IPS DF 6.9 (cell line): ENCODE data around the gene FREM2.

Experiments used
- DNase-seq: peaks from one replicate; pipeline ENCODE4 v3.0.0-alpha.2; 2013; ENCODE audit warnings: low read depth, low spot score
- H3K27ac ChIP-seq: one replicate; pipeline ENCODE4 v1.5.1; 2013; ENCODE audit warnings: low read length, control low read depth
- H3K27me3 ChIP-seq: 2 replicates; pipeline ENCODE4 v1.6.1; 2013; ENCODE audit warnings: mild to moderate bottlenecking, low read length; ENCODE audit not compliant: control insufficient read depth, insufficient read depth
- H3K36me3 ChIP-seq: 2 replicates; pipeline ENCODE4 v1.6.1; 2013; ENCODE audit warnings: low read length; ENCODE audit not compliant: control insufficient read depth, insufficient read depth
- H3K4me1 ChIP-seq: 2 replicates; pipeline ENCODE4 v1.6.1; 2013; ENCODE audit warnings: low read length; ENCODE audit not compliant: control insufficient read depth, insufficient read depth
- H3K4me3 ChIP-seq: 2 replicates; pipeline ENCODE4 v1.5.1; 2013; ENCODE audit warnings: mild to moderate bottlenecking, low read length
- H3K9me3 ChIP-seq: 2 replicates; pipeline ENCODE4 v1.6.1; 2013; ENCODE audit warnings: low read length, inconsistent platforms; ENCODE audit not compliant: control insufficient read depth, insufficient read depth
- WGBS: extraction: QIAGEN DNeasy Blood & Tissue Kit; methylation state at CpG from one replicate; pipeline ENCODE4 v1.1.7; 2013; ENCODE audit warnings: mixed read lengths, missing lambda C conversion rate; ENCODE audit not compliant: insufficient read length, insufficient coverage; 5-methylcytosine and 5-hydroxymethylcytosine counted together

FREM2 gene

DNA sequence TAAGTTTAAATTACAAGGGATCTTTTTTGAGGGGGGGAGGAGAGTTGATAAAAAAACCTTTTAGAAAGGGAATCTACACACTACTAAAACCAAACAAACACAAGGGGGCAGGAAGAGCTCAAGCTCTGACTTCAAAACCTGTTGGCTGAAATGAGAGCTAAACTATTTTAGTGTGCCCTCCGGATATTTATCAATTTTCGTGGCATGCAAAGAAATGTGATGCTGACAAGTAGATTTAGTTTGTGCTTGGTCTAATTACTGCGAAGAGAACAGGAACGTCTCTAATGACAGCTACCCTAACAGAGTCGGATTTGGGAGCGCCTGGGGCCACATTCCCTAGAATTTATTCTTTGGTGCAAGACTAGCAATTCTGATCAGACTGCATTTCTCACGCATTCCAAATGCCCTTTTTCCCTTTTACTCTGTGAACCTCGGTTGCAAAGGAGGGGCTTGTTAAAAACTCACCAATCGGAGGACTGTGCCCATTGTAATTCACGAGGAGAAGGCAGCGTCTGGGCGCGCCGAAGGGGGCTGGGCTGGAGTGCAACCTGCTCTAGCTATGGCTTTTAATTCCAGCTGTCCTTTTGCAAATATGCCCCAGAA, 802 bp upstream of the FREM2 start:
- H3K4me3 ChIP-seq: peak overlapping the region; percentile 69; the same call in 1 of the 2 replicates
- H3K36me3 ChIP-seq: peaks cover 3% of the 10 kb centered on the region; the same call in 1 of the 2 replicates
- WGBS: no CpG with 5 or more reads among the region's 14 CpGs
- H3K27ac ChIP-seq: no peak overlapping the region
- H3K9me3 ChIP-seq: no peaks in the 10 kb centered on the region
- H3K4me1 ChIP-seq: peaks cover 2% of the 10 kb centered on the region; the same call in 1 of the 2 replicates
- H3K27me3 ChIP-seq: peaks cover 4% of the 10 kb centered on the region; the same call in 1 of the 2 replicates
- no peak for DNase-seq

GRCh38 chr13:38687246-38688229, 661 bp downstream of the FREM2 start:
- Histone ChIP-seq H3K4me3 (peak overlapping the region; percentile 69), H3K36me3 (peaks cover 3% of the 10 kb centered on the region; the same call in 1 of the 2 replicates), H3K9me3 (no peaks in the 10 kb centered on the region), H3K27ac (no peak overlapping the region), H3K4me1 (peaks cover 2% of the 10 kb centered on the region; the same call in 1 of the 2 replicates), H3K27me3 (peaks cover 4% of the 10 kb centered on the region; the same call in 1 of the 2 replicates)
- DNase-seq: no peak
- no CpG with 5 or more reads among the region's 80 CpGs for WGBS

GRCh38 chr13:38688674-38689073, 1.8 kb downstream of the FREM2 start:
- H3K27me3 ChIP-seq: peaks cover 4% of the 10 kb centered on the region; the same call in 1 of the 2 replicates
- H3K36me3 ChIP-seq: peaks cover 3% of the 10 kb centered on the region; the same call in 1 of the 2 replicates
- no peaks in the 10 kb centered on the region for H3K9me3 ChIP-seq
- WGBS: no CpG with 5 or more reads among the region's 12 CpGs
- no peak for DNase-seq
- H3K4me1 ChIP-seq: peaks cover 2% of the 10 kb centered on the region; the same call in 1 of the 2 replicates
- no peak overlapping the region for H3K4me3 ChIP-seq
- H3K27ac ChIP-seq: no peak overlapping the region

GRCh38 chr13:38690231-38690630, 3.4 kb downstream of the FREM2 start:
- no peak overlapping the region for H3K4me3 ChIP-seq
- peaks cover 3% of the 10 kb centered on the region; the same call in 1 of the 2 replicates for H3K36me3 ChIP-seq
- no peaks in the 10 kb centered on the region for H3K9me3 ChIP-seq
- no peak for DNase-seq
- H3K27ac ChIP-seq: no peak overlapping the region
- H3K27me3 ChIP-seq: peaks cover 4% of the 10 kb centered on the region; the same call in 1 of the 2 replicates
- WGBS: no CpG with 5 or more reads among the region's 2 CpGs
- H3K4me1 ChIP-seq: peaks cover 2% of the 10 kb centered on the region; the same call in 1 of the 2 replicates

DNA sequence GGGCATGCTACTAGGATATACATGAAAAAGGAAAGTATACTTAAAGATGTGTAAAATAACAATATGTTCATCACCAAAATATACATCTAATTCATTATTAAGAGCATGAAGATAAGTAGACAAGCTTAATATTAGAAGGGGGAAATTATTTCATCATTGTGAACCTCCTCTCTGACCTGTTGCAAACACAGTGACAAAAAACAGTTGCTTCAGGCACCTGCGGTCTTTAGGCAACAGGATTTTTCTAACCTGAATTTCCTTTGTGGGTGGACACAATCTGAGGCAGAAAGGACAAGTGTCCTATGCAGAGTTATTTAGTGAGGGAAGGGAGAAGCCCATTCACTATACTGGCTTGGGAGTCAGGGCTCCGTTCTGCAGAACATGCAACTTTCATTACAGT, 6.3 kb downstream of the FREM2 start:
- DNase-seq: no peak
- Histone ChIP-seq H3K4me3 (no peak overlapping the region), H3K36me3 (peaks cover 3% of the 10 kb centered on the region; the same call in 1 of the 2 replicates), H3K4me1 (no peaks in the 10 kb centered on the region), H3K27me3 (peaks cover 3% of the 10 kb centered on the region; the same call in 1 of the 2 replicates), H3K9me3 (no peaks in the 10 kb centered on the region), H3K27ac (no peak overlapping the region)
- no CpG with 5 or more reads among the region's 2 CpGs for WGBS

- no peaks in the 10 kb centered on the region for H3K4me1 ChIP-seq
- no peak overlapping the region for H3K4me3 ChIP-seq
- WGBS: no CpG with 5 or more reads among the region's 2 CpGs
- no peak for DNase-seq
- no peaks in the 10 kb centered on the region for H3K9me3 ChIP-seq
- peaks cover 2% of the 10 kb centered on the region; the same call in 1 of the 2 replicates for H3K27me3 ChIP-seq
- H3K36me3 ChIP-seq: peaks cover 3% of the 10 kb centered on the region; the same call in 1 of the 2 replicates
- no peak overlapping the region for H3K27ac ChIP-seq
These were observed 6.8 kb downstream of the FREM2 start for GRCh38 chr13:38693641-38694040.

GRCh38 chr13:38697197-38697596, 10.3 kb downstream of the FREM2 start:
- no peak overlapping the region for H3K27ac ChIP-seq
- DNase-seq: no peak
- no peak overlapping the region for H3K4me3 ChIP-seq
- no peaks in the 10 kb centered on the region for H3K27me3 ChIP-seq
- H3K9me3 ChIP-seq: no peaks in the 10 kb centered on the region
- H3K36me3 ChIP-seq: no peaks in the 10 kb centered on the region
- 0 out of 2 replicates have a peak, but pooled peaks cover 1% of the 10 kb centered on the region for H3K4me1 ChIP-seq
- WGBS: no CpG with 5 or more reads among the region's 1 CpG

- WGBS: no CpG with 5 or more reads among the region's 2 CpGs
- 0 out of 2 replicates have a peak, but pooled peaks cover 1% of the 10 kb centered on the region for H3K4me1 ChIP-seq
- H3K36me3 ChIP-seq: no peaks in the 10 kb centered on the region
- no peak overlapping the region for H3K4me3 ChIP-seq
- H3K27me3 ChIP-seq: no peaks in the 10 kb centered on the region
- no peak for DNase-seq
- no peaks in the 10 kb centered on the region for H3K9me3 ChIP-seq
- no peak overlapping the region for H3K27ac ChIP-seq
These were observed 10.9 kb downstream of the FREM2 start for GRCh38 chr13:38697628-38698333.

GRCh38 chr13:38700051-38700450, 13.2 kb downstream of the FREM2 start:
- no peaks in the 10 kb centered on the region for H3K9me3 ChIP-seq
- 0 out of 2 replicates have a peak, but pooled peaks cover 1% of the 10 kb centered on the region for H3K4me1 ChIP-seq
- H3K27ac ChIP-seq: no peak overlapping the region
- no CpG with 5 or more reads among the region's 2 CpGs for WGBS
- H3K4me3 ChIP-seq: no peak overlapping the region
- DNase-seq: no peak
- H3K36me3 ChIP-seq: no peaks in the 10 kb centered on the region
- no peaks in the 10 kb centered on the region for H3K27me3 ChIP-seq

GRCh38 chr13:38702669-38703068, 15.8 kb downstream of the FREM2 start:
- no peak for DNase-seq

More at GRCh38 chr13:38702669-38703068, 15.8 kb downstream of the FREM2 start:
- Histone ChIP-seq H3K27ac (no peak overlapping the region), H3K4me1 (0 out of 2 replicates have a peak, but pooled peaks cover 1% of the 10 kb centered on the region), H3K4me3 (no peak overlapping the region), H3K36me3 (no peaks in the 10 kb centered on the region), H3K27me3 (no peaks in the 10 kb centered on the region), H3K9me3 (no peaks in the 10 kb centered on the region)
- no CpG with 5 or more reads among the region's 2 CpGs for WGBS
